Vagina (tissue), 2 donors: ENCODE measurements around the gene RLN3. TPM values are rescaled to one million over a fixed set of nuclear protein-coding genes. Genes with fewer than 3 reads are reported as not detected.
A peak's percentile ranks its signal among the peaks of the same experiment; 100 is the strongest.

Experiments used
- DNase-seq, 2 donors: peaks; one replicate each; pipeline ENCODE4 v3.0.0-alpha.2; 2017; ENCODE audit errors: extremely low spot score in 2 of 2
- H3K27ac ChIP-seq: fragments of 200-600 bp; sonication (generic); one replicate; pipeline ENCODE4 v1.5.1; 2019
- H3K27me3 ChIP-seq: fragments of 200-600 bp; sonication (generic); one replicate; pipeline ENCODE4 v1.5.1; 2019
- H3K36me3 ChIP-seq, 2 donors: fragments of 200-600 bp; sonication (generic); one replicate each; pipeline ENCODE4 v1.5.1; 2017 to 2019
- H3K4me1 ChIP-seq: fragments of 200-600 bp; sonication (generic); one replicate; pipeline ENCODE4 v1.5.1; 2019
- H3K4me3 ChIP-seq, 2 donors: fragments of 200-600 bp; sonication (generic); 1 replicate in 1 of 2; 2 replicates in 1 of 2; pipeline ENCODE4 v1.5.1; 2016 to 2019
- H3K9me3 ChIP-seq: fragments of 200-600 bp; sonication (generic); one replicate; pipeline ENCODE4 v1.5.1; 2019
- POLR2A ChIP-seq, 2 donors: fragments of 450-650 bp; IDR thresholded peaks; one replicate each; pipeline ENCODE4 v1.6.1; 2017; ENCODE audit warnings: antibody characterized with exemption in 2 of 2, mild to moderate bottlenecking in 2 of 2, moderate library complexity in 2 of 2
- POLR2AphosphoS5 ChIP-seq, 2 donors: sonication (generic); formaldehyde crosslinking; IDR thresholded peaks; one replicate each; pipeline ENCODE4 v1.9.0; 2017; ENCODE audit warnings: antibody characterized with exemption in 2 of 2, mild to moderate bottlenecking in 2 of 2, low read depth in 1 of 2; ENCODE audit not compliant: insufficient read depth in 1 of 2
- intact Hi-C: fragments of 100-400 bp; cut with DNase I; formaldehyde crosslinking; loops from one replicate; pipeline ENCODE4 v1.15.1; 2023
- total RNA-seq: library from RNA; depleted of rRNA; stranded (reverse); fragments of >200 nt; gene quantifications from one replicate; pipeline ENCODE4 v1.2.3, GENCODE V29; 2016
- TF ChIP-seq, protein P1 (sequence below), 3 experiments: fragments of 450-650 bp in 2 of 3; fragments of 200-600 bp in 1 of 3; sonication (generic) in 1 of 3; IDR thresholded peaks; one replicate each; pipeline ENCODE4 v1.5.1; 2017 to 2019; ENCODE audit warnings: antibody characterized with exemption in 3 of 3, mild to moderate bottlenecking in 2 of 3, moderate library complexity in 2 of 3

Gene RLN3
- total RNA-seq, 1 donor from 2014 or later, result not detected

DNA sequence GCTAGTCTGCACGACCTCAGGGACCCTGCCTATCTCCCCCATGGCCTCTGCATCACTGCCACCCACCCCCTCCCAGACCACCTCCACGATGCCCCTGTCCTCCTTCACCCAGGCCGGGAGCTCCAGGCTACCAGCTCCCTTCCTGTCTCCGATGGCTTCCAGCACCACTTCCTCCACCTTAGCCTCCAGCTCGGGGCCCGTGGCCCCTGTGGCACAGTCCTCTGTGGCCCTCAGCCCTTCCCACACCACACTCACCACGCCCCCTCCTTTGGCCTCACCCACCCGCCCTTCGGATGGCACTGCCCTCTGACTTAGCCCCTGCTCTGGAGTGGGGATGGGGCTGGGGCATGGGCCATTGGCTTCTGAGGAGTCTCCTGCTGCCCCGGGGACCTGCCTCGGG lies 26.8 kb downstream of the RLN3 start:
- Histone ChIP-seq H3K36me3 (no peaks in the 10 kb centered on the region), H3K4me3 (no peak overlapping the region), H3K27me3 (no peaks in the 10 kb centered on the region), H3K27ac (no peak overlapping the region), H3K4me1 (peaks cover 12% of the 10 kb centered on the region), H3K9me3 (no peaks in the 10 kb centered on the region)
- intact Hi-C loops, result loop anchor here (5.0 kb wide), 1 partner anchor 167 kb away; no protein-coding TSS in a partner anchor
- DNase-seq, result no peak
- TF ChIP-seq POLR2AphosphoS5 (IDR thresholded peaks at IDR 0.05; ENCODE audit: insufficient read depth in 1 of 2, low read depth in 1 of 2), result no peak
- TF ChIP-seq POLR2A (IDR thresholded peaks at IDR 0.05), result no peak
- TF ChIP-seq, protein P1, sequence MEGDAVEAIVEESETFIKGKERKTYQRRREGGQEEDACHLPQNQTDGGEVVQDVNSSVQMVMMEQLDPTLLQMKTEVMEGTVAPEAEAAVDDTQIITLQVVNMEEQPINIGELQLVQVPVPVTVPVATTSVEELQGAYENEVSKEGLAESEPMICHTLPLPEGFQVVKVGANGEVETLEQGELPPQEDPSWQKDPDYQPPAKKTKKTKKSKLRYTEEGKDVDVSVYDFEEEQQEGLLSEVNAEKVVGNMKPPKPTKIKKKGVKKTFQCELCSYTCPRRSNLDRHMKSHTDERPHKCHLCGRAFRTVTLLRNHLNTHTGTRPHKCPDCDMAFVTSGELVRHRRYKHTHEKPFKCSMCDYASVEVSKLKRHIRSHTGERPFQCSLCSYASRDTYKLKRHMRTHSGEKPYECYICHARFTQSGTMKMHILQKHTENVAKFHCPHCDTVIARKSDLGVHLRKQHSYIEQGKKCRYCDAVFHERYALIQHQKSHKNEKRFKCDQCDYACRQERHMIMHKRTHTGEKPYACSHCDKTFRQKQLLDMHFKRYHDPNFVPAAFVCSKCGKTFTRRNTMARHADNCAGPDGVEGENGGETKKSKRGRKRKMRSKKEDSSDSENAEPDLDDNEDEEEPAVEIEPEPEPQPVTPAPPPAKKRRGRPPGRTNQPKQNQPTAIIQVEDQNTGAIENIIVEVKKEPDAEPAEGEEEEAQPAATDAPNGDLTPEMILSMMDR (IDR thresholded peaks at IDR 0.05), result no peak

DNA sequence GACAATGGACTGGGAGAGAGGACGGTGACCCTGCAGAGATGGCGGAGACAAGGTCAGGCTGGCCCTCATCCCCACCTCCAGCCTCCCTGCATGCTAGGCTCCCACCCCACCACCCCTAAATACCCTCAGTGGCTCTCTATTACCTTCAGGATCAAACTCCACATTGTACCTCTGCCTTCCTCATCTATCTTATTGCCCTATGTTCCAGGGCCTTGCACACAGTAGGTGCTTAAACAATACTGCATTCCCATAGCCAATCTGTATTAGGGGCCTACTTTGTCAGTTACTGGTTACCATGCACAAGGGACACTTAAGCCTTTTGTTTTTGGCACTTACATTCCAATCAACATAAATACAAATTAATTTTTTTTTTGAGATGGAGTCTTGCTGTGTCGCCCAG lies 27.4 kb downstream of the RLN3 start:
- Histone ChIP-seq H3K9me3 (no peaks in the 10 kb centered on the region), H3K27me3 (no peaks in the 10 kb centered on the region), H3K4me3 (no peak overlapping the region), H3K36me3 (no peaks in the 10 kb centered on the region), H3K27ac (no peak overlapping the region), H3K4me1 (peaks cover 12% of the 10 kb centered on the region)
- intact Hi-C loops, result no loop called here
- no peak for TF ChIP-seq POLR2A (IDR thresholded peaks at IDR 0.05)
- no peak for DNase-seq

DNA sequence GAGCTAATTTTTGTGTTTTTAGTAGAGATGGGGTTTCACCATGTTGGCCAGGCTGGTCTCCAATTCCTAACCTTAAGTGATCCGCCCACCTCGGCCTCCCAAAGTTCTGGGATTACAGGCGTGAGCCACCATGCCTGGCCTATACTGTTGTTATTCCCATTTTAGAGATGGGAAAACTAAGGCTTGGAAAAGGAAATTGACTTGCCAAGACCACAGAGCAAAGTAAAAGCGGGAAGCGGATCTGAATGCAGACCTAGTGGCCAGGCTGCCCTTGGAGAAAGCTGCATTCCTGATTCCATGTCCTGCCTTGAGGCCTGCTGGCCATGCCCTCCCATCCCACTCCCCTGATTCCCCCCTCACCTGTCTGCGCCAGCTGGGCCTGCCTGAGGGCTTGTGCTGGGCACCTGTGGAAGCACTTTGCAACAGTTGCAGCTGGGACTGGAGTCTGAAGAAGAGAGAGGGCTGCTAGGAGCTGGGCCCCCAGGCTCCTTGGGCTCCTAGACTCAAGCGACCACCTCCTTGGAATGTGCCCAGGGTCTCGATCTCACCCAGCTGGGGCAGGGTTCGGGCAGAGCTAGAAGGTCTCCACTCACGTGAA lies 28.2 kb downstream of the RLN3 start:
- Histone ChIP-seq H3K9me3 (no peaks in the 10 kb centered on the region), H3K4me3 (no peak overlapping the region), H3K4me1 (peaks cover 12% of the 10 kb centered on the region), H3K27ac (no peak overlapping the region), H3K27me3 (no peaks in the 10 kb centered on the region), H3K36me3 (no peaks in the 10 kb centered on the region)
- intact Hi-C loops, result no loop called here
- TF ChIP-seq POLR2AphosphoS5 (IDR thresholded peaks at IDR 0.05; ENCODE audit: insufficient read depth in 1 of 2, low read depth in 1 of 2), result no peak
- TF ChIP-seq, protein P1 (IDR thresholded peaks at IDR 0.05), result no peak
- no peak for TF ChIP-seq POLR2A (IDR thresholded peaks at IDR 0.05)
- DNase-seq, result no peak

DNA sequence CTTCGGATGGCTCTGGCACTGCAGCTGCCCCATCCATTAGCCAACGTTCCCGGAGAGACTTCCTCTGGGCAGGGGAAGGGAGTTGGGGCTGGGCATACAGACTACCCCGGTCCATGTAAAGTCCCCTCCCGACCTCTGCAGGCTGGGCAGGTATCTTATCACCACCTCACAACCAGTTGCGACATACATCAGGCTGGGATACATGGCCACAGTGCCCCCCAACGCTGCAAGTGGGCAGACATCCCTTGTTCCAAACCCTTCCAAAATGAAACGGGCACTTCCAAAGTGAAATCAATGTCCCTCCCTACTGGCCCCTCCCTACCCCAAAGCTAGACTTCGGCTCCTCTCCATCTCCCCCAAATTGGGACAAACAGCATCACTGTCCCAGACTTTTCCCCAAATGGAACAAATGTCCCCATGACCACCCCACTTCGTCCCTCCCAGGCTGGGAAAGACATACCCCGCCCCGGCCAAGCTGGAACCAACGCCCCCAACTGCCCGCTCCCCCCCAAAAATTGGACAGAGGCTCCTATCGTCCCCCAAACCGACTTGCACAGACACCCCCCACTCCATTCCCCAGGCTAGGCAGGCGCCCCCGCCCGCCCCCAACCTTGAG lies 28.9 kb downstream of the RLN3 start:
- peak overlapping the region; percentile 50 to 59 for H3K4me3 ChIP-seq
- intact Hi-C loops, result no loop called here
- peak overlapping the region; percentile 55 for H3K27ac ChIP-seq
- no peak for DNase-seq
- TF ChIP-seq, protein P1 (IDR thresholded peaks at IDR 0.05), result no peak
- TF ChIP-seq POLR2A (IDR thresholded peaks at IDR 0.05) (no peak), POLR2AphosphoS5 (IDR thresholded peaks at IDR 0.05; ENCODE audit: insufficient read depth in 1 of 2, low read depth in 1 of 2) (no peak)
- H3K27me3 ChIP-seq, result no peaks in the 10 kb centered on the region
- H3K36me3 ChIP-seq, result no peaks in the 10 kb centered on the region
- no peaks in the 10 kb centered on the region for H3K9me3 ChIP-seq
- H3K4me1 ChIP-seq, result peaks cover 12% of the 10 kb centered on the region

DNA sequence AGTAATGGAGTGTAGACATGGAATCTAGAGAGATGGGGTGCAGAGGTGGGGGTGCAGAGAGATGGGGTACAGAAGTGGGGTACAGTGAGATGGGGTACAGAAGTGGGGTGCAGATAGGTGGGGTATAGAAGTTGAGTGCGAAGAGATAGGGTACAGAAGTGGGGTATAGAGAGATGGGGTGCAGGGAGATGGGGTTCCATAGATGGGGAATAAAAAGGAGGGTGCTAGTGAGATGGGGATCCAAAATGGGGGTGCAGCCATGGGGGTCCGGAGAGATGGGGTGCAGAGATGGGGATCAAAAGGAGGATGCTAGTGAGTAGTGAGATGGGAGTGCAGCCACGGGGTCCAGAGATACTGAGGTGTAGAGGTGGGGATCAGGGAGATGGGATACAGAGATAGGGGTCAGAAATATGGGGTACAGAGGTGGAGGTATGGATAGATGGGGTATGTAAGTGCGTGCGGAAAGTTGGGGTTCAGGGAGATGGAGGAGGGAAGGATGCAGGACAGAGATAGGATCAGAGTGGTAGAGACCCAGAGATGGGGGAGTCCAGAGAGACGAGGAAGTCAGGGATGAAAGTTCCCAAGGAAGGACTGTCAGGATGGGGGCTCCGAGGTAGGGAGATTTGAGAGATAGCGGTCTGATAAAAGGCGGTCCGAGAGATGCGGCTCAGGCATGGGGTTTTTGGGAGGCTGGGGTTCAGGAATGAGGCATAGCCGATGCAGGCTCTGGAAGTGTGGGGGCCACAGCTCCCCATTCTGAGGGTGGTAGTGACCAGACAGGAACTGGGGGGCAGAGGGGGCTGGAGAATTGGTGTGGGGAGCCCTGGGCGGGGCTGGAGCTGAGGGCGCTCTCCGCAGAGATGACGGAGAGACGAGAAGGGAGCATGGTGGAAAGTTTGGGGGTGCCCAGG lies 30.5 kb downstream of the RLN3 start:
- TF ChIP-seq, protein P1 (IDR thresholded peaks at IDR 0.05), result no peak
- TF ChIP-seq POLR2AphosphoS5 (IDR thresholded peaks at IDR 0.05; ENCODE audit: insufficient read depth in 1 of 2, low read depth in 1 of 2), result no peak
- no peak for TF ChIP-seq POLR2A (IDR thresholded peaks at IDR 0.05)

More for the DNA sequence above, 30.5 kb downstream of the RLN3 start:
- Histone ChIP-seq H3K4me3 (peak overlapping the region; percentile 50 to 59), H3K36me3 (no peaks in the 10 kb centered on the region), H3K4me1 (peaks cover 12% of the 10 kb centered on the region), H3K9me3 (no peaks in the 10 kb centered on the region), H3K27ac (no peak overlapping the region), H3K27me3 (no peaks in the 10 kb centered on the region)
- no peak for DNase-seq
- intact Hi-C loops, result no loop called here
